Progenitor cell of endocrine pancreas (in vitro differentiated cells): ENCODE data around the gene HSD17B14. TPM values are rescaled to one million over a fixed set of nuclear protein-coding genes. Genes with fewer than 3 reads are reported as not detected.

Source experiments
- DNase-seq: peaks from one replicate; pipeline ENCODE4 v3.0.0; 2021; ENCODE audit warnings: low spot score; ENCODE audit not compliant: unreplicated experiment
- H3K27ac Mint-ChIP-seq: 2 replicates; pipeline ENCODE4 v1.8.0; 2021; ENCODE audit warnings: mild to moderate bottlenecking, moderate library complexity, mixed read lengths
- H3K27me3 Mint-ChIP-seq: 2 replicates; pipeline ENCODE4 v1.8.0; 2021; ENCODE audit warnings: mixed read lengths
- H3K36me3 Mint-ChIP-seq: 2 replicates; pipeline ENCODE4 v1.8.0; 2022; ENCODE audit warnings: mixed read lengths; ENCODE audit not compliant: insufficient read depth
- H3K4me1 Mint-ChIP-seq: 2 replicates; pipeline ENCODE4 v1.8.0; 2021; ENCODE audit warnings: low read depth, mixed read lengths
- H3K4me3 Mint-ChIP-seq: 2 replicates; pipeline ENCODE4 v1.8.0; 2021; ENCODE audit warnings: low read depth, mild to moderate bottlenecking, moderate library complexity, mixed read lengths
- H3K9me3 Mint-ChIP-seq: 2 replicates; pipeline ENCODE4 v1.8.0; 2021; ENCODE audit warnings: low read depth, mixed read lengths
- total RNA-seq: library from RNA; stranded (reverse); gene quantifications from 2 replicates; pipeline ENCODE4 v1.2.1, GENCODE V29; 2021
- TF ChIP-seq, protein P1 (sequence below): fragments of 200-600 bp; sonication (generic); IDR thresholded peaks from one replicate; pipeline ENCODE4 v1.5.0; 2021; ENCODE audit warnings: antibody characterized with exemption, mild to moderate bottlenecking; ENCODE audit not compliant: unreplicated experiment

Gene HSD17B14
- total RNA-seq, 1 donor from 2014 or later = 20.5 TPM

DNA sequence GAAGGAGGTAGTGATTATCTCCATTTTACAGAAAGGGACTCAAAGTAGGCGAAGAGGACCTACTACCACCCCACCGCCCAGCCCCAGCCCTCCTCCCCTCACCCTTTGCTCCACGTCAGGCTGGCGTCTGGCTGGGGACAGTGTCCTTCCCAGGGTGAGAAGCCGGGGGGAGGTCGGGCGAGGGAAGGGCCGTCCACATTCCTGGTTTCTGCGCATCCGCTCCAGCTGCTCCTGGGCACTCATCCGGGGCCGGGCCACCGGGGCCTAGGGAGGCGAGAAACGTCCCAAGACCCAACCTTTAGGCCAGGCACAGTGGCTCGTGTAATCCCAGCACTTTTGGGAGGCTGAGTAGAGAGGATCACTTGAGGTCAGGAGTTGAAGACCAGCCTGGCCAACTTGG lies 4.8 kb upstream of the HSD17B14 start:
- peaks cover 5% of the 10 kb centered on the region for H3K36me3 Mint-ChIP-seq
- no peaks in the 10 kb centered on the region for H3K27me3 Mint-ChIP-seq
- DNase-seq = no peak
- no peak overlapping the region for H3K27ac Mint-ChIP-seq
- TF ChIP-seq, protein P1, sequence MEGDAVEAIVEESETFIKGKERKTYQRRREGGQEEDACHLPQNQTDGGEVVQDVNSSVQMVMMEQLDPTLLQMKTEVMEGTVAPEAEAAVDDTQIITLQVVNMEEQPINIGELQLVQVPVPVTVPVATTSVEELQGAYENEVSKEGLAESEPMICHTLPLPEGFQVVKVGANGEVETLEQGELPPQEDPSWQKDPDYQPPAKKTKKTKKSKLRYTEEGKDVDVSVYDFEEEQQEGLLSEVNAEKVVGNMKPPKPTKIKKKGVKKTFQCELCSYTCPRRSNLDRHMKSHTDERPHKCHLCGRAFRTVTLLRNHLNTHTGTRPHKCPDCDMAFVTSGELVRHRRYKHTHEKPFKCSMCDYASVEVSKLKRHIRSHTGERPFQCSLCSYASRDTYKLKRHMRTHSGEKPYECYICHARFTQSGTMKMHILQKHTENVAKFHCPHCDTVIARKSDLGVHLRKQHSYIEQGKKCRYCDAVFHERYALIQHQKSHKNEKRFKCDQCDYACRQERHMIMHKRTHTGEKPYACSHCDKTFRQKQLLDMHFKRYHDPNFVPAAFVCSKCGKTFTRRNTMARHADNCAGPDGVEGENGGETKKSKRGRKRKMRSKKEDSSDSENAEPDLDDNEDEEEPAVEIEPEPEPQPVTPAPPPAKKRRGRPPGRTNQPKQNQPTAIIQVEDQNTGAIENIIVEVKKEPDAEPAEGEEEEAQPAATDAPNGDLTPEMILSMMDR = no peak
- no peak overlapping the region for H3K4me3 Mint-ChIP-seq
- H3K4me1 Mint-ChIP-seq = peaks cover 11% of the 10 kb centered on the region
- no peaks in the 10 kb centered on the region for H3K9me3 Mint-ChIP-seq

DNA sequence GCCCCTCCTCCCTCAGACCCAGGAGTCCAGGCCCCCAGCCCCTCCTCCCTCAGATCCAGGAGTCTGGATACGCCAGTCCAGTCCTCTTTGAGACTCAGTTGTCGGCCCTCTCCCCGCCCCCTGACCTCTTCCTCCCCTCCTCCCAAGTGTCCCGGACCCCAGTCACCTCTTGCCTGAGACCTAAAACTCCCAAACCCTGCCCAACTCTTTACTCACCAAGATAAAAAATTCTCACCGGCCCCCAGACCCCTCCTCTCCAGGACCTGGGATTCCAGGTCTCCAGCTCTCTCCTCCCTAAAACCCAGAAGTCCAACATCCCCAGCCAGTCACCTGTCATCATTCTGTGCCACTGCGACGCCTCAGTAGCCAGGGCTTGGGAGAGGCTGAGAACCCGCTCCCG lies 1.4 kb upstream of the HSD17B14 start:
- TF ChIP-seq, protein P1 = no peak
- no peaks in the 10 kb centered on the region for H3K9me3 Mint-ChIP-seq
- peak overlapping the region; percentile 93 for H3K27ac Mint-ChIP-seq
- H3K4me1 Mint-ChIP-seq = peaks cover 16% of the 10 kb centered on the region
- peak overlapping the region; percentile 84 for H3K4me3 Mint-ChIP-seq
- peaks cover 3% of the 10 kb centered on the region for H3K36me3 Mint-ChIP-seq
- no peaks in the 10 kb centered on the region for H3K27me3 Mint-ChIP-seq
- no peak for DNase-seq

DNA sequence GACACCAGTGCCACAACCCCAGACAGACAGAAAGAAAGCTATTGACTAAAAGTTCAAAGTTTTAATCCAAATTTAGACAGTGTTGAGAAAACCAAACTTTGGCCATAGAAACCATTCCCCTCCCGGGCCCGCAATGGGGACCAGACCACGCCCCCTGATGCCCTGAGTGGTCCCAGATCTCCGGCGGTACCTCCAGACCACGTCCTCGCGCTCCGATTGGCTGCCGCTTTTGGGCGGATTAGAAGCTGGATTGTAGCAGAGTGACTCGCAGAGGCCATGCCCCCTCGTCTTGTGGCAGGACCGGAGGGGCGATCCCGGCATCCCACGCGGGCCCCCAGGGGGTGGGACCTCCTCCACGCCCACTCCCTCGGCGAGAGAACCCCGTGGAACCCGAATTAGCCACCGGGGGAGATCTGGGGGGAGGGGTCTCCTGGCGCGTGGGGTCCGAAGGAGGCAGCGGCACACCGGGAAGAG lies 797 bp upstream of the HSD17B14 start:
- peak; percentile 74 for DNase-seq
- Mint-ChIP-seq H3K27me3 (no peaks in the 10 kb centered on the region), H3K4me1 (peaks cover 15% of the 10 kb centered on the region)

DNA sequence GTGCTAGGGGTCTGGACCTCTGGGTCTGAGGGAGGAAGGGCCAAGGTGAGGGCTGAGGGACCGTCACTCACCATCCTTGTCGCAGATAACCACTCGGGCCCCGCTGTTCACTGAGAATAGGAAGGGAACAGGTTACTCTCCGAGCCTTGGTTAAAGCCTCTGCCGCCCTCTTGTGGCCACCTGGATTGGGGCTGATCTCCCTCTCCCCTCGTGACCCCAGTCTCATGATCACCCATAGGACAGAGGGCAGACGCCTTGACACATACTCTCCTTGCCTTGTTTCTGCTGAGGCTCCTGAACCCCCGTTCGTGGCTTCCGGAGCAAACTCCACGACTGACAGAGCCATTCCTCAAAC lies 580 bp downstream of the HSD17B14 start:
- peak overlapping the region; percentile 84 for H3K4me3 Mint-ChIP-seq
- no peaks in the 10 kb centered on the region for H3K9me3 Mint-ChIP-seq
- H3K27ac Mint-ChIP-seq = peak overlapping the region; percentile 98
- H3K27me3 Mint-ChIP-seq = no peaks in the 10 kb centered on the region
- peaks cover 11% of the 10 kb centered on the region for H3K36me3 Mint-ChIP-seq
- peaks cover 15% of the 10 kb centered on the region for H3K4me1 Mint-ChIP-seq
- TF ChIP-seq, protein P1 = peak; percentile 92
- DNase-seq = peak; percentile 88

More for the DNA sequence above, 797 bp upstream of the HSD17B14 start:
- Mint-ChIP-seq H3K36me3 (peaks cover 7% of the 10 kb centered on the region), H3K9me3 (no peaks in the 10 kb centered on the region), H3K4me3 (peak overlapping the region; percentile 84), H3K27ac (peak overlapping the region; percentile 98)
- TF ChIP-seq, protein P1 = no peak

DNA sequence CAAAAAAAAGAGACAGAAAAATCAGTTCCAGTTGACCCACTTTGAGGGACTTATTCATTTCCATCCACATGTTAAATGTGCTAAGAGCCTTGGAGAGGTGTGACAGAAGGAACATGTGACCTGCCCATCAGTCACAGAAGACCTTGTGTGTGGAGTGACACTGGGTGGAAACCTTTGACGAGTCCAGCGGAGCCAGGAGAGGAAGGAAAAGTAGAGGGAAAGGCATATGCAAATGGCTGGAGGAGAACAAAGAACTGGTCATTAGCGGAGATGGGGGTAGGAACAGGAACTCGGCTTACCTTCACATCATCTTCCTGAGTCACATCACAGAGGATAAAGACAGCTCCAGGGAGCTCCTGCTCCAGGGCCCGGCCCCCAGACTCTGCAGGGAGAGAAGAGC lies 2.3 kb downstream of the HSD17B14 start:
- Mint-ChIP-seq H3K4me1 (peaks cover 22% of the 10 kb centered on the region), H3K27me3 (no peaks in the 10 kb centered on the region), H3K27ac (no peak overlapping the region), H3K4me3 (no peak overlapping the region), H3K36me3 (peaks cover 11% of the 10 kb centered on the region), H3K9me3 (no peaks in the 10 kb centered on the region)
- TF ChIP-seq, protein P1 = no peak
- no peak for DNase-seq
